Gastrocnemius medialis (tissue), 4 donors: ENCODE measurements around the gene TRIM16. TPM values are rescaled to one million over a fixed set of nuclear protein-coding genes. Genes with fewer than 3 reads are reported as not detected.
"Not testable (repeated sequence)": the region's sequence is repeated elsewhere in the genome, so short reads cannot be mapped to it uniquely, and the experiment has no call there.

Experiments
- ATAC-seq, 2 donors: fragments of 150-250 bp; one replicate each; pipeline ENCODE4 v1.9.1; 2016
- DNase-seq, 2 donors: peaks; one replicate each; pipeline ENCODE4 v3.0.0-alpha.2; 2019
- H3K27ac ChIP-seq, 4 donors: fragments of 200-600 bp; sonication (generic); 1 replicate in 1 of 4; 2 replicates in 3 of 4; pipeline ENCODE4 v1.5.1; 2016 to 2018; ENCODE audit warnings: mild to moderate bottlenecking in 2 of 4, moderate library complexity in 1 of 4
- H3K27me3 ChIP-seq, 3 donors: fragments of 200-600 bp; sonication (generic) in 2 of 3; 1 replicate in 1 of 3; 2 replicates in 2 of 3; pipeline versions ENCODE4 v1.5.1 to v1.6.0; 2016 to 2019; ENCODE audit warnings: mild to moderate bottlenecking in 1 of 3, moderate library complexity in 1 of 3
- H3K36me3 ChIP-seq, 2 donors: fragments of 200-600 bp; sonication (generic) in 1 of 2; one replicate each; pipeline ENCODE4 v1.5.1; 2017 to 2018
- H3K4me1 ChIP-seq, 2 donors: fragments of 200-600 bp; sonication (generic) in 1 of 2; one replicate each; pipeline ENCODE4 v1.5.1; 2016 to 2017; ENCODE audit warnings: mild to moderate bottlenecking in 2 of 2
- H3K4me3 ChIP-seq, 4 donors: fragments of 200-600 bp; sonication (generic) in 3 of 4; 1 replicate in 1 of 4; 2 replicates in 3 of 4; pipeline ENCODE4 v1.5.1; 2016 to 2019; ENCODE audit warnings: mild to moderate bottlenecking in 2 of 4
- H3K9me3 ChIP-seq, 3 donors: fragments of 200-600 bp; sonication (generic) in 2 of 3; 1 replicate in 1 of 3; 2 replicates in 2 of 3; pipeline ENCODE4 v1.5.1; 2016 to 2019
- POLR2A ChIP-seq, 2 donors: fragments of 450-650 bp; IDR thresholded peaks; one replicate each; pipeline ENCODE4 v1.6.1; 2017; ENCODE audit warnings: antibody characterized with exemption in 2 of 2, mild to moderate bottlenecking in 2 of 2, moderate library complexity in 2 of 2
- in situ Hi-C, 4 donors: fragments of 200-750 bp; cut with MboI; loops; one replicate each; pipeline versions ENCODE4 v1.15.0 to v1.8.0; 2017; ENCODE audit warnings: low sequenced_read_pairs in 4 of 4
- intact Hi-C: fragments of 100-400 bp; cut with DNase I; formaldehyde crosslinking; loops from one replicate; pipeline ENCODE4 v1.15.1; 2023; ENCODE audit warnings: low total_unique reads
- total RNA-seq, 4 donors: library from RNA; depleted of rRNA; stranded (reverse); fragments of >200 nt; gene quantifications; one replicate each; pipeline versions ENCODE4 v1.1.0 to v1.2.3, GENCODE V29; 2016

Gene TRIM16
- 10 to 100 TPM; 14.0 to 33.0 (median 21.2) TPM for total RNA-seq

GRCh38 chr17:15683824-15684478 is at the start of gene TRIM16:
Gene TRIM16, minus strand, starts transcription at chr17:15684311. Its CDS starts 32,702 bp downstream, at chr17:15651609.
- intact Hi-C loops, H3K9me3 ChIP-seq, H3K4me1 ChIP-seq, in situ Hi-C loops, H3K27me3 ChIP-seq, H3K36me3 ChIP-seq: not testable (repeated sequence)
- DNase-seq: peak; percentile 46 to 71
- Histone ChIP-seq H3K27ac (peak within 1 kb of the TSS; percentile 69 to 85 (median 79)), H3K4me3 (peak within 1 kb of the TSS; percentile 58 to 80 (median 70))
- peak; percentile 7 to 51 for TF ChIP-seq POLR2A (IDR thresholded peaks at IDR 0.05)
- peak; percentile 96 to 97 for ATAC-seq

- DNase-seq, H3K4me3 ChIP-seq, ATAC-seq, H3K27ac ChIP-seq, H3K4me1 ChIP-seq, in situ Hi-C loops, intact Hi-C loops, H3K36me3 ChIP-seq, H3K27me3 ChIP-seq, H3K9me3 ChIP-seq: not testable (repeated sequence)
Measured at GRCh38 chr17:15733174-15733789, 49.2 kb upstream of the TRIM16 start.

- H3K4me3 ChIP-seq, H3K36me3 ChIP-seq, ATAC-seq, in situ Hi-C loops, H3K27ac ChIP-seq, H3K4me1 ChIP-seq, H3K9me3 ChIP-seq, H3K27me3 ChIP-seq, intact Hi-C loops, DNase-seq: not testable (repeated sequence)
Measured at GRCh38 chr17:15731900-15732299, 47.8 kb upstream of the TRIM16 start, which contains the start of gene TBC1D26. Gene TBC1D26, plus strand, starts transcription at chr17:15732283. Its CDS starts 3,066 bp downstream, at chr17:15735349.

- H3K27ac ChIP-seq, DNase-seq, intact Hi-C loops, H3K9me3 ChIP-seq, H3K27me3 ChIP-seq, H3K4me1 ChIP-seq, H3K36me3 ChIP-seq, in situ Hi-C loops, H3K4me3 ChIP-seq, ATAC-seq: not testable (repeated sequence)
Measured at GRCh38 chr17:15730535-15730934, 46.4 kb upstream of the TRIM16 start.

- intact Hi-C loops, H3K27me3 ChIP-seq, H3K27ac ChIP-seq, H3K36me3 ChIP-seq, H3K4me1 ChIP-seq, in situ Hi-C loops, DNase-seq, ATAC-seq: not testable (repeated sequence)
- peaks cover 0 to 17% (median 0%) of the 10 kb centered on the region in 3 donors for H3K9me3 ChIP-seq
- peak overlapping the region in 1 of 4 donors; percentile 28 for H3K4me3 ChIP-seq
Measured at GRCh38 chr17:15716601-15717563, 32.8 kb upstream of the TRIM16 start.

- H3K4me3 ChIP-seq, H3K27ac ChIP-seq, H3K9me3 ChIP-seq, ATAC-seq, DNase-seq, H3K27me3 ChIP-seq, H3K4me1 ChIP-seq, intact Hi-C loops, in situ Hi-C loops: not testable (repeated sequence)
- H3K36me3 ChIP-seq: peaks cover 0 to 12% of the 10 kb centered on the region in 2 donors
Measured at GRCh38 chr17:15708879-15709278, 24.8 kb upstream of the TRIM16 start.

- H3K27me3 ChIP-seq, H3K9me3 ChIP-seq, H3K4me3 ChIP-seq, H3K4me1 ChIP-seq, H3K27ac ChIP-seq, intact Hi-C loops, in situ Hi-C loops, ATAC-seq, DNase-seq: not testable (repeated sequence)
- peaks cover 0 to 12% of the 10 kb centered on the region in 2 donors for H3K36me3 ChIP-seq
Measured at GRCh38 chr17:15704813-15705212, 20.7 kb upstream of the TRIM16 start.

GRCh38 chr17:15704239-15704638 is 20.1 kb upstream of the TRIM16 start:
- H3K4me1 ChIP-seq, intact Hi-C loops, H3K27ac ChIP-seq, DNase-seq, ATAC-seq, in situ Hi-C loops, H3K4me3 ChIP-seq, H3K27me3 ChIP-seq, H3K9me3 ChIP-seq: not testable (repeated sequence)
- H3K36me3 ChIP-seq: peaks cover 0 to 12% of the 10 kb centered on the region in 2 donors

- H3K4me1 ChIP-seq, in situ Hi-C loops, H3K27me3 ChIP-seq, intact Hi-C loops, H3K9me3 ChIP-seq, DNase-seq, H3K36me3 ChIP-seq: not testable (repeated sequence)
- Histone ChIP-seq H3K27ac (peak overlapping the region in 3 of 4 donors; percentile 49 to 68 (median 58)), H3K4me3 (peak overlapping the region; percentile 63 to 76 (median 67))
- ATAC-seq: peak in 1 of 2 donors; percentile 3
Measured at GRCh38 chr17:15699937-15700336, 15.8 kb upstream of the TRIM16 start.
